A549 (cell line): Measurements from ENCODE around the gene MTRR. TPM values are rescaled to one million over a fixed set of nuclear protein-coding genes. Genes with fewer than 3 reads are reported as not detected.
A peak's percentile ranks its signal among the peaks of the same experiment; 100 is the strongest.

Source experiments
- ATAC-seq, 2 experiments: fragments of 200-7000 bp in 1 of 2; fragments of >200 bp in 1 of 2; cut with Nextera tagmentation in 1 of 2; cut with Tn5 transposase in 1 of 2; 3 replicates each; pipeline versions ENCODE4 v1.8.0 to v1.9.1; 2018 to 2020; ENCODE audit warnings: mild to moderate bottlenecking in 1 of 2, moderate library complexity in 1 of 2
- CTCF ChIA-PET: fragments of 300-600 bp; sonication (Branson Sonifier 250); formaldehyde crosslinking; extraction: SDS; loops from one replicate; lab custom pipeline; 2021; ENCODE audit warnings: antibody characterized with exemption, inconsistent platforms; lab: Yijun Ruan, JAX
- POLR2A ChIA-PET: fragments of 350-600 bp; formaldehyde crosslinking; extraction: SDS; loops from one replicate; lab custom pipeline; 2021; ENCODE audit warnings: antibody characterized with exemption, inconsistent platforms; lab: Yijun Ruan, JAX
- DNase-seq, 2 experiments: peaks; one replicate each; pipeline versions ENCODE4 v3.0.0 to v3.0.0-alpha.2; 2011 to 2016; ENCODE audit warnings: low read depth in 1 of 2, low spot score in 1 of 2
- FAIRE-seq: peaks from 2 replicates; lab custom pipeline; 2011; peaks lifted over from hg19 to GRCh38; lab: Jason Lieb, UNC
- H3K27ac ChIP-seq, 2 experiments: fragments of >200 bp; sonication (Bioruptor Twin); formaldehyde crosslinking; 3 replicates each; pipeline ENCODE4 v1.5.1; 2016 to 2017
- H3K4me1 ChIP-seq: fragments of >200 bp; sonication (Bioruptor Twin); formaldehyde crosslinking; 3 replicates; pipeline ENCODE4 v1.6.1; 2016
- H3K4me2 ChIP-seq: fragments of >200 bp; sonication (Bioruptor Twin); formaldehyde crosslinking; 3 replicates; pipeline ENCODE4 v1.6.1; 2016
- H3K4me3 ChIP-seq: fragments of >200 bp; sonication (Bioruptor Twin); formaldehyde crosslinking; 3 replicates; pipeline ENCODE4 v1.5.1; 2016
- H3K9me3 ChIP-seq: fragments of >200 bp; sonication (Bioruptor Twin); formaldehyde crosslinking; 3 replicates; pipeline ENCODE4 v1.6.1; 2016
- CBX2 ChIP-seq: fragments of 200-600 bp; sonication (generic); IDR thresholded peaks from 2 replicates; pipeline ENCODE4 v1.6.1; 2016; ENCODE audit warnings: low read depth, mild to moderate bottlenecking, borderline replicate concordance
- CBX8 ChIP-seq: fragments of 200-600 bp; sonication (generic); IDR thresholded peaks from 2 replicates; pipeline ENCODE4 v1.6.1; 2016
- EHF ChIP-seq: fragments of 250-450 bp; sonication (Bioruptor Pico); IDR thresholded peaks from 2 replicates; pipeline ENCODE4 v1.5.0; 2020; ENCODE audit warnings: mild to moderate bottlenecking
- ELK1 ChIP-seq: fragments of 150-350 bp; IDR thresholded peaks from 2 replicates; pipeline ENCODE4 v1.6.1; 2014; ENCODE audit warnings: low read depth, mild to moderate bottlenecking, low read length
- EP300 ChIP-seq, 2 experiments: fragments of >200 bp; sonication (Bioruptor Twin); formaldehyde crosslinking; IDR thresholded peaks; 2 replicates in 1 of 2; 3 replicates in 1 of 2; pipeline ENCODE4 v1.6.1; 2016 to 2017
- FOSL2 ChIP-seq, 2 experiments: fragments of 450-650 bp in 1 of 2; fragments of >200 bp in 1 of 2; sonication (Bioruptor Twin) in 1 of 2; formaldehyde crosslinking; IDR thresholded peaks; 2 replicates each; pipeline versions ENCODE4 v1.5.0 to v1.6.1; 2016 to 2020; ENCODE audit warnings: mild to moderate bottlenecking in 1 of 2, moderate library complexity in 1 of 2
- FOXS1 ChIP-seq: fragments of 250-450 bp; sonication (Bioruptor Pico); IDR thresholded peaks from 2 replicates; pipeline ENCODE4 v1.5.0; 2020; ENCODE audit warnings: mild to moderate bottlenecking, moderate library complexity
- HEYL ChIP-seq: fragments of 250-450 bp; sonication (Bioruptor Pico); IDR thresholded peaks from 2 replicates; pipeline ENCODE4 v1.8.0; 2021; ENCODE audit warnings: mild to moderate bottlenecking, moderate library complexity
- HMGXB4 ChIP-seq: fragments of 250-450 bp; sonication (Bioruptor Pico); IDR thresholded peaks from 2 replicates; pipeline ENCODE4 v1.5.0; 2021; ENCODE audit warnings: mild to moderate bottlenecking, moderate library complexity, borderline replicate concordance
- HOXB13 ChIP-seq: fragments of 250-450 bp; sonication (Bioruptor Pico); IDR thresholded peaks from 2 replicates; pipeline ENCODE4 v1.5.0; 2020; ENCODE audit warnings: low read depth, mild to moderate bottlenecking, moderate library complexity
- HOXB5 ChIP-seq: fragments of 250-450 bp; sonication (Bioruptor Pico); IDR thresholded peaks from 2 replicates; pipeline ENCODE4 v1.5.0; 2020; ENCODE audit warnings: mild to moderate bottlenecking, moderate library complexity
- JUNB ChIP-seq: fragments of >200 bp; sonication (Bioruptor Twin); formaldehyde crosslinking; IDR thresholded peaks from 2 replicates; pipeline ENCODE4 v1.6.1; 2016
- KDM1A ChIP-seq: fragments of 200-600 bp; sonication (generic); IDR thresholded peaks from 2 replicates; pipeline ENCODE4 v1.6.1; 2016; ENCODE audit warnings: low read depth, mild to moderate bottlenecking
- MAFK ChIP-seq: fragments of 450-650 bp; IDR thresholded peaks from 2 replicates; pipeline ENCODE4 v1.6.1; 2014; ENCODE audit not compliant: partially characterized antibody
- POLR2AphosphoS2 ChIP-seq: conservative IDR thresholded peaks from 2 replicates; pipeline ENCODE4 v1.6.1; 2012; ENCODE audit warnings: low read length, improper control_type of control experiment, inconsistent platforms
- RCOR1 ChIP-seq: fragments of 150-350 bp; IDR thresholded peaks from 2 replicates; pipeline ENCODE4 v1.6.1; 2014; ENCODE audit warnings: antibody characterized with exemption, low read length, low read depth
- REST ChIP-seq: fragments of 200-600 bp; sonication (generic); IDR thresholded peaks from 2 replicates; pipeline ENCODE4 v1.6.1; 2016; ENCODE audit warnings: antibody characterized with exemption, mild to moderate bottlenecking, moderate library complexity
- USF2 ChIP-seq: fragments of 450-650 bp; IDR thresholded peaks from 2 replicates; pipeline ENCODE4 v1.6.1; 2014; ENCODE audit warnings: antibody characterized with exemption
- ZC3H11A ChIP-seq: fragments of 450-650 bp; IDR thresholded peaks from 2 replicates; pipeline ENCODE4 v1.6.1; 2014; ENCODE audit warnings: antibody characterized with exemption, mild to moderate bottlenecking
- WGBS: methylation state at CpG from one replicate; pipeline ENCODE4 v1.1.6; 2017; ENCODE audit errors: missing lambda C conversion rate; 5-methylcytosine and 5-hydroxymethylcytosine counted together
- polyA plus RNA-seq, 4 experiments: library from polyadenylated mRNA; depleted of rRNA in 3 of 4; stranded (reverse); fragments of >200 nt; fragmentation: RNase III in 1 of 4; extraction: RNeasy Plus Mini Kit Qiagen cat#74134 plus additional on column Dnase treatment in 1 of 4; gene quantifications; 2 replicates in 3 of 4; 3 replicates in 1 of 4; pipeline ENCODE4 v1.2.3, GENCODE V29; 2011 to 2017

Gene MTRR
- polyA plus RNA-seq, 2 of the 4 experiments (the other 2 are of a cell fraction), result 44.1 to 86.3 TPM

- 6% methylated on average over 5 of the region's 5 CpGs for WGBS
- no peak overlapping the region for H3K27ac ChIP-seq
- no peak for ATAC-seq
- H3K4me1 ChIP-seq, result no peaks in the 10 kb centered on the region
- no peak for TF ChIP-seq RCOR1
- TF ChIP-seq MAFK, result peak; percentile 43
- TF ChIP-seq, all 56 proteins: peak for 1
- no peak for FAIRE-seq
- no peak overlapping the region for H3K4me3 ChIP-seq
- POLR2A ChIA-PET, result no interaction called here
- no peak overlapping the region for H3K4me2 ChIP-seq
- H3K9me3 ChIP-seq, result no peaks in the 10 kb centered on the region
- DNase-seq, result no peak
- CTCF ChIA-PET, result interaction anchor here (2.0 to 4.1 kb wide), 2 partner anchors 10 to 11 kb away, joined by 10 to 21 read pairs; no protein-coding TSS in a partner anchor
Measured at GRCh38 chr5:7917130-7918123, 48.5 kb downstream of the MTRR start.

- ATAC-seq (no peak), FAIRE-seq (no peak), DNase-seq (no peak)
- Histone ChIP-seq H3K4me3 (no peak overlapping the region), H3K4me1 (no peaks in the 10 kb centered on the region), H3K27ac (no peak overlapping the region), H3K9me3 (no peaks in the 10 kb centered on the region), H3K4me2 (no peak overlapping the region)
- CTCF ChIA-PET, result interaction anchor here (2.2 to 5.8 kb wide), 4 partner anchors 11 to 40 kb away, joined by 13 to 47 read pairs (median 18); no protein-coding TSS in a partner anchor
- 12% methylated on average over 6 of the region's 7 CpGs for WGBS
- POLR2A ChIA-PET, result no interaction called here
- TF ChIP-seq CBX8 (no peak), POLR2AphosphoS2 (no peak), ZC3H11A (no peak), RCOR1 (no peak)
Measured at GRCh38 chr5:7925961-7926695, 57.2 kb downstream of the MTRR start.

- 6% methylated on average over 6 of the region's 6 CpGs for WGBS
- FAIRE-seq, result no peak
- Histone ChIP-seq H3K27ac (no peak overlapping the region), H3K4me3 (no peak overlapping the region), H3K4me2 (no peak overlapping the region), H3K9me3 (no peaks in the 10 kb centered on the region), H3K4me1 (no peaks in the 10 kb centered on the region)
- TF ChIP-seq ELK1 (no peak), POLR2AphosphoS2 (no peak), HMGXB4 (CRISPR knock-in tag) (no peak), FOXS1 (CRISPR knock-in tag) (no peak), HOXB5 (CRISPR knock-in tag) (no peak), FOSL2 (IDR thresholded peaks at IDR 0.05) (no peak), FOSL2 (CRISPR knock-in tag; IDR thresholded peaks at IDR 0.05) (no peak), KDM1A (no peak), JUNB (no peak), EHF (no peak), HOXB13 (no peak), REST (no peak), USF2 (no peak), HEYL (CRISPR knock-in tag) (no peak), CBX2 (no peak), EP300 (IDR thresholded peaks at IDR 0.05) (no peak), CBX8 (no peak), MAFK (no peak)
- ChIA-PET POLR2A (no interaction called here), CTCF (interaction anchor here (2.1 to 5.8 kb wide), 6 partner anchors 12 to 40 kb away, joined by 7 to 47 read pairs (median 14); no protein-coding TSS in a partner anchor)
- no peak for ATAC-seq
- no peak for DNase-seq
Measured at GRCh38 chr5:7926720-7927119, 57.8 kb downstream of the MTRR start.
